ENCODE results near the gene FOXA1. TPM values are rescaled to one million over a fixed set of nuclear protein-coding genes. Genes with fewer than 3 reads are reported as not detected.

The FOXA1 gene
- total and polyA plus RNA-seq, 4 donors = 14.3 to 67.2 (median 23.6) TPM

GRCh38 chr14:37586797-37587130 lies 8.3 kb downstream of the FOXA1 start:
- Histone ChIP-seq H3K9me3 (ENCODE audit: control insufficient read depth in 4 of 4, insufficient read depth in 3 of 4, low read length in 3 of 4) (peaks cover 0 to 13% (median 0%) of the 10 kb centered on the region in 4 donors), H3K4me1 (ENCODE audit: control insufficient read depth in 5 of 5, insufficient read depth in 5 of 5, low read length in 5 of 5) (peaks cover 0 to 15% (median 3%) of the 10 kb centered on the region in 5 donors), H3K9ac (ENCODE audit: insufficient read depth in 1 of 2, low read length in 2 of 2) (peak overlapping the region in 1 of 2 donors; percentile 53), H3K27me3 (ENCODE audit: control insufficient read depth in 3 of 3, insufficient read depth in 3 of 3, low read length in 2 of 3) (peaks cover 7 to 83% (median 82%) of the 10 kb centered on the region in 3 donors), H3K27ac (ENCODE audit: low read depth in 1 of 2, low read length in 1 of 2) (no peak overlapping the region), H3K4me3 (no peak overlapping the region), H3K36me3 (ENCODE audit: control insufficient read depth in 4 of 4, insufficient read depth in 4 of 4, low read length in 4 of 4) (no peaks in the 10 kb centered on the region)
- DNase-seq (no peak), ATAC-seq (ENCODE audit: insufficient read depth, low FRiP score) (no peak)
- WGBS, 2 donors = 0 to 2% methylated on average over 1 of the region's 1 CpG
- TF ChIP-seq, protein P1, sequence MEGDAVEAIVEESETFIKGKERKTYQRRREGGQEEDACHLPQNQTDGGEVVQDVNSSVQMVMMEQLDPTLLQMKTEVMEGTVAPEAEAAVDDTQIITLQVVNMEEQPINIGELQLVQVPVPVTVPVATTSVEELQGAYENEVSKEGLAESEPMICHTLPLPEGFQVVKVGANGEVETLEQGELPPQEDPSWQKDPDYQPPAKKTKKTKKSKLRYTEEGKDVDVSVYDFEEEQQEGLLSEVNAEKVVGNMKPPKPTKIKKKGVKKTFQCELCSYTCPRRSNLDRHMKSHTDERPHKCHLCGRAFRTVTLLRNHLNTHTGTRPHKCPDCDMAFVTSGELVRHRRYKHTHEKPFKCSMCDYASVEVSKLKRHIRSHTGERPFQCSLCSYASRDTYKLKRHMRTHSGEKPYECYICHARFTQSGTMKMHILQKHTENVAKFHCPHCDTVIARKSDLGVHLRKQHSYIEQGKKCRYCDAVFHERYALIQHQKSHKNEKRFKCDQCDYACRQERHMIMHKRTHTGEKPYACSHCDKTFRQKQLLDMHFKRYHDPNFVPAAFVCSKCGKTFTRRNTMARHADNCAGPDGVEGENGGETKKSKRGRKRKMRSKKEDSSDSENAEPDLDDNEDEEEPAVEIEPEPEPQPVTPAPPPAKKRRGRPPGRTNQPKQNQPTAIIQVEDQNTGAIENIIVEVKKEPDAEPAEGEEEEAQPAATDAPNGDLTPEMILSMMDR (IDR thresholded peaks at IDR 0.05; ENCODE audit: control extremely low read depth, extremely low read depth) = no peak

DNA sequence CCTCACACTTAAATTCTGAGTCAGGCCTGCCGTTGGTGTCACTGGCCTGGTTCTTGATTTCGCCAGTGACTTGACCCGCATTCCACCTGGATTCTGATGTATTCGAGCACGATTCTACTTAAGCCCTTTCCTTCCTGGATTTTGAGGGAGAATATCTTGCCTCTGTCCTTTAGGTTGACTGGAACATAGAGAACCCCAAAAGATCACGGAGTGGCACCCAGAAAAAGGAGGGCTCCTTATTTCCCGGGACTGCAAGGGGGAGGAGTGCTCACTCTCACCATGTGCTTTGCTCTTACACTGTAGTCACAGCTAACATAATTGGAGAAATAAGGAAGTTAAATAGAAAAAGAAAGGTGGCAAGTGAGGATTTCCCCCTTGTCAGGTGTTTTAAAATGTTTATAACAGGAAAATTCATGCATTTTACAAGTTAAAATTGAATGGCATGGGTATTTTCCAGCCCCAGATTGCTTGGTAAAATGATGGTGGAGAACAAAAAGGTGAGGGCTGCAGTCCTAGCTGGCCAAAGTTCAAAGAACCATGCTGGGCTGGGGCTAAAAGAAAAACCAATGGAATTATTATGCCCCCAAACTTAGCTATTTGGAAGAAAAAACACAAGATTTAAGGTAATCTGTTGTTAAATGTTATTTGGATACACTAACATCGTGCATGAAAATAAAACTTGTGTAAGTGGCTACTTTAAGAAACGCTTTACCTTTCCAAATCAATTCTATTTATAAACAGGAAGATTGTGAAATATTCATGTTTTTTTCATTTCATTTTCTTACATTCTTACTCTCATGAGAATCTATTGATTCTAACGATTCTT lies 8.9 kb downstream of the FOXA1 start:
- peak overlapping the region in 1 of 2 donors; percentile 77 for H3K27ac ChIP-seq (ENCODE audit: low read depth in 1 of 2, low read length in 1 of 2)
- H3K36me3 ChIP-seq (ENCODE audit: control insufficient read depth in 4 of 4, insufficient read depth in 4 of 4, low read length in 4 of 4) = no peaks in the 10 kb centered on the region
- H3K4me1 ChIP-seq (ENCODE audit: control insufficient read depth in 5 of 5, insufficient read depth in 5 of 5, low read length in 5 of 5) = peaks cover 0 to 15% (median 3%) of the 10 kb centered on the region in 5 donors
- peaks cover 7 to 85% (median 85%) of the 10 kb centered on the region in 3 donors for H3K27me3 ChIP-seq (ENCODE audit: control insufficient read depth in 3 of 3, insufficient read depth in 3 of 3, low read length in 2 of 3)
- peak overlapping the region in 1 of 2 donors; percentile 53 for H3K9ac ChIP-seq (ENCODE audit: insufficient read depth in 1 of 2, low read length in 2 of 2)
- TF ChIP-seq, protein P1 (IDR thresholded peaks at IDR 0.05; ENCODE audit: control extremely low read depth, extremely low read depth) = no peak
- no peak for ATAC-seq (ENCODE audit: insufficient read depth, low FRiP score)
- no peak overlapping the region for H3K4me3 ChIP-seq
- 3 to 9% methylated on average over 10 of the region's 10 CpGs for WGBS, 2 donors
- peaks cover 0 to 10% (median 0%) of the 10 kb centered on the region in 4 donors for H3K9me3 ChIP-seq (ENCODE audit: control insufficient read depth in 4 of 4, insufficient read depth in 3 of 4, low read length in 3 of 4)
- DNase-seq = peak; percentile 31 to 49 (median 33)

DNA sequence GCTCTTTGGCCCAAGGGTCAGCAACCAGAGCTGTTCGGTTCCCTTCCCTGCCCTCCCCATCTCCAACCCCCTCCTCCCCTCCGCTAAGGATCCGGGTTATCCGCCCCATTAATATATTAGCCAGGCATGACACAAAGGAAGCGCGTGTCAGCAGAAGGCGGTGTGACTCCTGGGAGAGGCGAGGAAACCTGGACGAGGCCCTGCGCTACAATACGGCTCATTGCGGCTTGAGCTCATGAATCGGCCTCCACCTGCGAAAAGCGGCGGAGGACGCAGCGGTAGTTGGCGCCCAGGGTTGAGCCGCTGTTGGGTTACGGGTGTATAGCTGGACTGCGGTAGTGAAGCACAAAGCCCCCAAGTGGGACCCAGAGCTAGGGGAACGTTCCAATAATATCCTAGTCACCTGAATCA lies 9.9 kb downstream of the FOXA1 start:
- TF ChIP-seq, protein P1 (IDR thresholded peaks at IDR 0.05; ENCODE audit: control extremely low read depth, extremely low read depth) = no peak
- H3K4me3 ChIP-seq = no peak overlapping the region
- peak in 2 of 3 donors; percentile 31 to 37 for DNase-seq

More for the DNA sequence above, 9.9 kb downstream of the FOXA1 start:
- H3K27me3 ChIP-seq (ENCODE audit: control insufficient read depth in 3 of 3, insufficient read depth in 3 of 3, low read length in 2 of 3) = peaks cover 7 to 83% (median 77%) of the 10 kb centered on the region in 3 donors
- peaks cover 0 to 9% (median 0%) of the 10 kb centered on the region in 4 donors for H3K9me3 ChIP-seq (ENCODE audit: control insufficient read depth in 4 of 4, insufficient read depth in 3 of 4, low read length in 3 of 4)
- peak overlapping the region in 1 of 2 donors; percentile 30 for H3K9ac ChIP-seq (ENCODE audit: insufficient read depth in 1 of 2, low read length in 2 of 2)
- ATAC-seq (ENCODE audit: insufficient read depth, low FRiP score) = no peak
- H3K36me3 ChIP-seq (ENCODE audit: control insufficient read depth in 4 of 4, insufficient read depth in 4 of 4, low read length in 4 of 4) = no peaks in the 10 kb centered on the region
- H3K4me1 ChIP-seq (ENCODE audit: control insufficient read depth in 5 of 5, insufficient read depth in 5 of 5, low read length in 5 of 5) = peaks cover 0 to 15% (median 3%) of the 10 kb centered on the region in 5 donors
- 12 to 28% methylated on average over 23 of the region's 23 CpGs for WGBS, 2 donors
- peak overlapping the region in 1 of 2 donors; percentile 85 for H3K27ac ChIP-seq (ENCODE audit: low read depth in 1 of 2, low read length in 1 of 2)

Measured in lung (tissue), 12 donors.